Activated B cell treated with CpG ODN at 0.5 μM for 24 hours (primary cell): ENCODE measurements around the gene THEM4. TPM values are rescaled to one million over a fixed set of nuclear protein-coding genes. Genes with fewer than 3 reads are reported as not detected.

Experiments used
- ATAC-seq: fragments of 200-7000 bp; cut with Tn5 transposase; one replicate; pipeline ENCODE4 v1.10.0; 2021; ENCODE audit warnings: low read depth, mild to moderate bottlenecking, moderate library complexity
- CTCF ChIA-PET: fragments of 350-600 bp; sonication (Branson Sonifier 250); formaldehyde crosslinking; loops from one replicate; lab custom pipeline; 2021; ENCODE audit warnings: antibody characterized with exemption; lab: Charles Lee
- POLR2A ChIA-PET: fragments of 350-600 bp; sonication (Branson Sonifier 250); formaldehyde crosslinking; loops from one replicate; lab custom pipeline; 2021; ENCODE audit warnings: antibody characterized with exemption; lab: Charles Lee
- DNase-seq: peaks from one replicate; pipeline ENCODE4 v3.0.0; 2022
- H3K27ac Mint-ChIP-seq: one replicate; pipeline ENCODE4 v1.8.0; 2020; ENCODE audit warnings: mixed read lengths
- H3K27me3 Mint-ChIP-seq: one replicate; pipeline ENCODE4 v1.8.0; 2021; ENCODE audit warnings: mixed read lengths
- H3K36me3 Mint-ChIP-seq: one replicate; pipeline ENCODE4 v1.8.0; 2021; ENCODE audit warnings: low read depth, mixed read lengths
- H3K4me1 Mint-ChIP-seq: one replicate; pipeline ENCODE4 v1.8.0; 2021; ENCODE audit warnings: mixed read lengths
- H3K4me3 Mint-ChIP-seq: one replicate; pipeline ENCODE4 v1.8.0; 2020; ENCODE audit warnings: mild to moderate bottlenecking, mixed read lengths
- H3K9me3 Mint-ChIP-seq: one replicate; pipeline ENCODE4 v1.8.0; 2020; ENCODE audit warnings: mixed read lengths
- CTCF ChIP-seq: fragments of 200-600 bp; IDR thresholded peaks from one replicate; pipeline ENCODE4 v1.8.0; 2022; ENCODE audit warnings: antibody characterized with exemption, mild to moderate bottlenecking
- intact Hi-C: fragments of 100-400 bp; cut with micrococcal nuclease; formaldehyde crosslinking; loops from one replicate; pipeline ENCODE4 v1.15.1; 2024
- total RNA-seq: library from RNA; stranded (reverse); gene quantifications from 2 replicates; pipeline ENCODE4 v1.2.3, GENCODE V29; 2022

The THEM4 gene
- total RNA-seq, 1 donor from 2014 or later, result 22.8 TPM

- no peak overlapping the region for H3K27ac Mint-ChIP-seq
- H3K36me3 Mint-ChIP-seq, result no peaks in the 10 kb centered on the region
- H3K4me1 Mint-ChIP-seq, result peaks cover 8% of the 10 kb centered on the region
- H3K4me3 Mint-ChIP-seq, result no peak overlapping the region
- ChIA-PET CTCF (interaction anchor here (0.8 kb wide), 1 partner anchor 14 kb away, joined by 3 read pairs; no protein-coding TSS in a partner anchor), POLR2A (no interaction called here)
- intact Hi-C loops, result loop anchor here (10.0 kb wide), 1 partner anchor 155 kb away; no protein-coding TSS in a partner anchor
- DNase-seq, result no peak
- H3K9me3 Mint-ChIP-seq, result no peaks in the 10 kb centered on the region
- no peak for ATAC-seq
- H3K27me3 Mint-ChIP-seq, result peaks cover 20% of the 10 kb centered on the region
- no peak for TF ChIP-seq CTCF
Measured at GRCh38 chr1:151830055-151830454, 79.3 kb downstream of the THEM4 start.

GRCh38 chr1:151829352-151830046 lies 79.8 kb downstream of the THEM4 start:
- DNase-seq, result no peak
- intact Hi-C loops, result loop anchor here (10.0 kb wide), 1 partner anchor 155 kb away; no protein-coding TSS in a partner anchor
- Mint-ChIP-seq H3K36me3 (no peaks in the 10 kb centered on the region), H3K27ac (no peak overlapping the region), H3K4me1 (peaks cover 8% of the 10 kb centered on the region), H3K4me3 (no peak overlapping the region), H3K9me3 (no peaks in the 10 kb centered on the region), H3K27me3 (peaks cover 20% of the 10 kb centered on the region)
- ChIA-PET POLR2A (no interaction called here), CTCF (no interaction called here)
- ATAC-seq, result no peak
- TF ChIP-seq CTCF, result no peak

- DNase-seq, result no peak
- H3K27me3 Mint-ChIP-seq, result peaks cover 20% of the 10 kb centered on the region
- POLR2A ChIA-PET, result no interaction called here
- peaks cover 8% of the 10 kb centered on the region for H3K4me1 Mint-ChIP-seq
- no peak for TF ChIP-seq CTCF
- no peaks in the 10 kb centered on the region for H3K9me3 Mint-ChIP-seq
- no peak overlapping the region for H3K27ac Mint-ChIP-seq
- CTCF ChIA-PET, result no interaction called here
- no peak overlapping the region for H3K4me3 Mint-ChIP-seq
- H3K36me3 Mint-ChIP-seq, result no peaks in the 10 kb centered on the region
- intact Hi-C loops, result no loop called here
- ATAC-seq, result no peak
Measured at GRCh38 chr1:151828921-151829320, 80.4 kb downstream of the THEM4 start.

GRCh38 chr1:151827853-151828252 lies 81.5 kb downstream of the THEM4 start:
- Mint-ChIP-seq H3K36me3 (no peaks in the 10 kb centered on the region), H3K4me3 (no peak overlapping the region), H3K4me1 (peaks cover 8% of the 10 kb centered on the region), H3K27ac (no peak overlapping the region), H3K9me3 (no peaks in the 10 kb centered on the region), H3K27me3 (peaks cover 20% of the 10 kb centered on the region)
- ATAC-seq (no peak), DNase-seq (no peak)
- no peak for TF ChIP-seq CTCF
- intact Hi-C loops, result no loop called here
- ChIA-PET CTCF (no interaction called here), POLR2A (no interaction called here)

- intact Hi-C loops, result no loop called here
- ATAC-seq (no peak), DNase-seq (no peak)
- Mint-ChIP-seq H3K4me3 (no peak overlapping the region), H3K9me3 (no peaks in the 10 kb centered on the region), H3K27ac (no peak overlapping the region), H3K36me3 (no peaks in the 10 kb centered on the region), H3K27me3 (peaks cover 20% of the 10 kb centered on the region), H3K4me1 (peaks cover 8% of the 10 kb centered on the region)
- no peak for TF ChIP-seq CTCF
- CTCF ChIA-PET, result no interaction called here
- POLR2A ChIA-PET, result no interaction called here
Measured at GRCh38 chr1:151825751-151826660, 83.3 kb downstream of the THEM4 start.
